ENCODE data around the gene EPHA4.

GRCh38 chr2:221390878-221391277 lies 181.2 kb downstream of the EPHA4 start:
- TF ChIP-seq CTCF (IDR thresholded peaks at IDR 0.05; ENCODE audit: low read length) = no peak
- TF ChIP-seq EZH2 (optimal IDR thresholded peaks at IDR 0.05; ENCODE audit: low read depth, low read length) = no peak
- no peak for TF ChIP-seq EZH2phosphoT487 (IDR thresholded peaks at IDR 0.05; ENCODE audit: low read length)
